HG03060 (cell line): ENCODE results near the gene NTNG2.

ENCODE experiments used
- ATAC-seq: cut with Tn5 transposase; IDR thresholded peaks from one replicate; pipeline ENCODE4 v1.9.1; 2021; ENCODE audit warnings: low read depth, moderate number of reproducible peaks; ENCODE audit not compliant: unreplicated experiment

Gene NTNG2

DNA sequence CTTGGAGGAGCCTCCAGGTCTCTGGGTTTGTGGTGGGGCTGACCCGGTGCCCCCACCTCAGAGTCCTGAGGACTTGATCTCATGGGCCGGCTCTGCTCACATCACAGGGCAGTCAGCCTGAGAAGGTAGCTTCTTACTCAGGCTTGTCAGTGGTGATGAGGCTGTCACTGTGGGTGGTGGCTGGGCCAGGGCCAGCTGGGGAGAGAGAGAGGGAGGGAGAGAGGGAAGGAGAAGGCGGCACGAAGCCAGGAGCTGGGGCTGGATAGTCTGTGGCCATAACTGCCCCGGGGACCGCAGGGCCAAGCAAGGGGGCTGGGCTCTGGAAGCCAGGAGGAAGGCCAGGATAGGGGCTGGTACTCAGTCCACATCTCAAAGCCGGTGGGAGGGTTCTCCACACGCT, 6.5 kb downstream of the NTNG2 start:
- ATAC-seq: no peak

DNA sequence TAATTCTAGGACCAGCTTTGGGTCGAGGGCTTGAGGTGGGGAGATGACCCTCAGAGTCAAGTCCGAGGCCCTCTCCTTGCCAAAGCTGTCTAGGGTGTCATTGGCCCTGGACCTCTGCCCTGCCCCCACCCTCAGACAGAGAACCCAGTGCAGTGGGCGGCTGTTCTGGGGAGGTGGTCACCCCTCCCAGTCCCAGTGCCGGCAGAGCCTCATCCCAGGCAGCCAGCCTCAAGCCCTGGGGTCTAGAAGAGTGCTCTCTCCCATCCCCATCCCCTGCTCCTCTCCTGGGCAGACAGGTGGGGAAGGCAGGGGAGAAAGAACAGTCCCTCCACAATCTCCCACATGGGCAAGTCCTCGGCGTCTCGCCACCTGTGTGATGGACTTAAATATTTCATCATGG, 7.0 kb downstream of the NTNG2 start:
- no peak for ATAC-seq

- ATAC-seq: no peak
Observed at GRCh38 chr9:132169672-132170392, 8.0 kb downstream of the NTNG2 start.

- ATAC-seq: no peak
Observed at GRCh38 chr9:132171702-132172101, 9.8 kb downstream of the NTNG2 start.

GRCh38 chr9:132172185-132172584, 10.3 kb downstream of the NTNG2 start:
- ATAC-seq: no peak

- no peak for ATAC-seq
Observed at GRCh38 chr9:132175431-132175830, 13.6 kb downstream of the NTNG2 start.

- ATAC-seq: no peak
Observed at GRCh38 chr9:132176338-132176737, 14.5 kb downstream of the NTNG2 start.

DNA sequence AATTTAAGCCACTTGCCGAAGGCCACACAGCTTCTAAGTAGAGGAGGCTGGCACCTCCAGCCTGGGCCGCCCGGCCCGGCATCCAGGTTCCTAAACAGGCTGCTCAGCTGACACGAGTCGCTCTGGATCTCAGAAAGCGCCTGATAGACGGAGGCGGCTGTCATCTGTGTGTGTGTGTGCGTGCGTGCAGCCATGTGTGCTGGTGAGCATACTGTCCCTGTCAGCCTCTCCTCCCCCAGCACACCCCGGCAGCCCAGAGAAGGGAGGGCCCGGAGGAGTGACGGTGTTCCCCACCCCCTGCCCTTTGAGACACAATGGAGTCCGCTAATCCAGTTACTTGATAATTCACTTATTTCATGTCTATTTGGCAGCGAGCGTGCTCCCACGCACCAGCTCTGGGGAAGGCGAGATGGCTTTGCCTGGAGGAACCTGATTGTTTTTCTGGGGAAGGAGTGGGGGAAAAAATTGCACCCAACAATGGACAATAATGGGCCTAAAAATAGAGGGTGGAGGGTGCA, 20.0 kb downstream of the NTNG2 start:
- ATAC-seq: no peak

DNA sequence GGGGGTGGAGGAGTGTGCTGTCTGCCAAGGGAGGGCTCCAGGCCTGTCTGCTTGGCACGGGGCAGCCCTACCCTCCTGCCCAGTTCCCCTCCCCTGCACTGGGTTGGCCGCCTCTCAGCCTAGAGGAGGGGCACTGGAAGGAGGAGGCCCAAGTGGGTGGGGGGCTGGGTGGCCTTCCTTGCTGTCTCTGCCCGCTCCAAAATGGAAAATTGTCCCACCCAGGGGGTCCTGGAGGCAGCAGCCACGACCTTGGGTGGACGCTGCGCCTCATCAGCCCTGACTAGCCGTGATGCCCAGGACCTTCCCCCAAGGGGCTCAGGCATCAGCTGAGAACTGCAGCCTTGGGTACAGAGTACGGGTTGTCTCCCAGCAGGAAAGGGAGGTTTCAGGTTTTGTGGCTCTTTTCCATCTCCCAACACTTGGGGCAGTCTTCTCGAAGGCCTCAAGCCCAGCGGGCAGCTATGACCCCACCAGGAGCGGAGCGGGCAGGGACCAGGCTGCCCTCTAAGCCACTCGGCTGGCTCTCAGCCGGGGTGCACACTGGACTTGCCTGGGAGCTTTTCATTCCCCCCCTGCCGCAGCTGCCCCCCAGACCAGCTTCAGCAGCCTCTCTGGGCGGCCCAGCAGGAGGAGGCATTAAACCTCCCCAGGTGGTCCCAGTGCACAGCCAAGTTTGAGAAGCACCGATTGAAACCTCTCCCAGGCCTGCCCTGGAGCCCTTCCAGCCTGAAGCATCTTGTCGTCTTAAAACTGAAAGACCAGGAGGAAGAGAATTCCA, 20.6 kb downstream of the NTNG2 start:
- ATAC-seq: no peak

- ATAC-seq: no peak
Observed at GRCh38 chr9:132183134-132183533, 21.3 kb downstream of the NTNG2 start.

GRCh38 chr9:132183715-132184114, 21.9 kb downstream of the NTNG2 start:
- no peak for ATAC-seq

DNA sequence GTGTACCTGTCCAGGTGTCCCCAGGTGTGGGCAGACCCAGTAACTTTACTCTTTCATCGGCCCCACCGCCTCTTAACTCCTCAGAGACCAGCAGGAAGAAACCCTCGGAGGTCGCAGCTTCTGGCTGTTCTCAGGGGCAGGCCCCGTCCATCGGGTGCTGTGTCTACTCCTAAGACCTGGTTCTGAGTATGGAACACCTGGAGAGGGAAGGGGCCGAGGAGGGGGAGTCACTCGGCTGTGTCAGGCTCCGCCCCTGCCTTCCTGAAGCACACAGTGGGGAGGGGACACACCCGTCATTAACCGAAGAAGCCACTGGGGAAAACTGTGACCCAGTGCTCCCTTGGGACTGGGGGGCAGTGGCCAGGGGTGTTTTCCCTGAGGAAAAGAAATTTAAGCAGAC, 22.3 kb downstream of the NTNG2 start:
- ATAC-seq: no peak

DNA sequence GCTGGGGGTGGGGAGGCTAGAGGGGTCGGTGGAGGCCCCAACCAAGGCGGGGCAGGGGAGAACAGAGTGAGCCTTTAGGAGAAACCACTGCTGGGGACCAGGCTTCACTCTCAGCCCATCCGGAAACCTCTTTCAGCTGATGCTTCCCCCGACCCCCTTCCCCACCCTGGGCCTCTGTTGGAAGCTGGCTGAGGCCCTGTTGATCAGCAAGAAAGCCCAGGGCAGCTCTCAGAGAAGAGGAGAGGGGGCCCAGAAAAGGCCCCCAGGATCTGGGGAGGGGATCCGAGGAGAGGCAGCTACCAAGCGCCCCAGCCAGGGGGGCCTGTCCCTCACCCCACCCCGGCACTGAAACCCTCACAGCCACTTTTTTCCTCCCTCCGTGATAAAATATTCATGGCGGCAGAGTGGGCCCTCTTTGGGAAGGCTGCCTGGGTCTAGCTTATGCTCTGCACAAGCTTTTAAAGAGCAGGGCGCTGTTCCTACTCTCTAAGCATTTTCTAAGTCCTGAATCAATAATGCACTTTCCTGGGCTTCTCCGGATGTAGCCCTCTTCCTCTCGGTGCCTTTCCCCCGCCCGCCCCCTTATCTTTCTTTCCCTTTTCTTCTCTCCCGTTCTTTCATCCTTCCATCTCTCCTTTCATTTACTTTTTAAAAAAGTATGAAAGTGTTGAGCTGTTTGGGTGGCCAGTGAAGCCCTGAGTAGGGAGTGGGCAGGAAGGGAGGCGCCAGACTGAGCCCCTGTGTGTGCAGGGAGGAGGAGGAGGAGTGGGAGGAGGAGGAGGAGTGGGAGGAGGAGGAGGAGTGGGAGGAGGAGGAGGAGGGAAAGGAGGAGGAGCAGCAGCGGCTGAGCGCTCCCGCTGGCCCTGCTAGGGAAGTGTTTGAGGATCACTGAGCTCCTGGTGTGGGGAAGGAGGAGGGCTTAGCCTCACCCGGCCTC, 23.5 kb downstream of the NTNG2 start:
- no peak for ATAC-seq

DNA sequence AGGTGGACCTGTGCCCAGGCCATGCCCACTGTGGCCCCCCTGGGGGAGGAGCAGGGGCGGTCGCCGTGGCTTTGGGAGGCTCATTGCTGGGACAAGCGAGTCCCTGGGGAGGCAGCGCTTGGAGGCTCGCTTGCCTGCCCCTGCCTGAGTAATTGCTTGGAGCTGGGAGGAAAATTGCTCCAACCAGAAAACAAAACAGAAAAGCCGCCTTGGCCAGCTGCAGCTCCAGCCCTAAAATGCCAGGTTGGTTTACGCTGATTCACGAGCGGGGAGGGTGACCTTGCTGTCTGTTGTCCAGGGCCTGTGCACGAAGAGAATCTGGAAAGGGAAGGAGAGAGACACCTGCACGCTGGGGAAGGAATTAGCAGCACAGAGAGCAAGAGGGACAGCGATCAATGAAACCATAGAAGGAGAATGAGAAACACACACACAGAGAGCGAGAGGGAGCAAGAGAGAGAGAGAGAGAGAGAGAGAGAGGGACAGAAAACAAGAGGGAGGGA, 25.3 kb downstream of the NTNG2 start:
- ATAC-seq: no peak

- ATAC-seq: no peak
Observed at GRCh38 chr9:132190966-132191365, 29.1 kb downstream of the NTNG2 start.

GRCh38 chr9:132192728-132193127, 30.9 kb downstream of the NTNG2 start:
- no peak for ATAC-seq

DNA sequence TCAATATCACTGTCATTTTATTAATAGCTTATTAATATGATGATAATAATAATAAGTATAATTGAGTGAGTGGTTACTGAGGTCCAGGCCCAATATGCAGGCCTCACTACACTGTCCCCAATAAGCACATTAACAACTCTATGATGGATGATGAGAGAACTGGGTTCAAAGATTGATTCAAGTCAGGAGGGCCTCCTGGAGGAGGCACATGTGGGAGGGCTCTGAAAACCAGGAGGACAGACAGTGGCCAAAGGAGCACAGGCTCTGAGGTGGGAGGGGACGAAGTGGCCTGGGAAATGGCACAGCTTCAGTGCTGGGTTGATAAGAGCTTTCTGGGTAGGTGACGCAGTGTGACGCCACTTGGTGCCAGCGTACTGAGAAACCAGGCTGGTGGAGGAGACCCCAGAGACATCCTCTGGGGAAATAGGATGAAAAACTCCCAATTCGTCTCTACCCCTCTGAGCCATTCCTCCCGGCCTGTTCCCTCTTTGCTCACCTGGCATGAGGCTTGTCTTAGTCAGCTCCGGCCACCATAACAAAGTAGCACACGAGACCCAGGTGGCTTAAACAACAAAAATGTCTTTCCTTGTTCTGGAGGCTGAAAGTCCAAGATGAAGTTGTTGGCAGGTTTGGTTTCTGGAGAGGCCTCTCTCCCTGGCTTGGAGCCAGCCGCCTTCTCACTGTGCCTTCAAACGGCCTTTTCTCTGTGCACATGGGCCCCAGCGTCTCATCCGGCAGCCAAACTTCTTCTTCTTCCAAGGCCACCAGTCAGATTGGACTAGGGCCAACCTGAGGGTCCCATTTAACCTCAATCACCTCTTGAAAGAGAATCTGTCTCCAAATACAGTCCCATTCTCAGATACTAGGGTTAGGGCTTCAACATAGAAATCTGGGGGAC, 31.6 kb downstream of the NTNG2 start:
- no peak for ATAC-seq

GRCh38 chr9:132194508-132194907, 32.6 kb downstream of the NTNG2 start:
- ATAC-seq: no peak

DNA sequence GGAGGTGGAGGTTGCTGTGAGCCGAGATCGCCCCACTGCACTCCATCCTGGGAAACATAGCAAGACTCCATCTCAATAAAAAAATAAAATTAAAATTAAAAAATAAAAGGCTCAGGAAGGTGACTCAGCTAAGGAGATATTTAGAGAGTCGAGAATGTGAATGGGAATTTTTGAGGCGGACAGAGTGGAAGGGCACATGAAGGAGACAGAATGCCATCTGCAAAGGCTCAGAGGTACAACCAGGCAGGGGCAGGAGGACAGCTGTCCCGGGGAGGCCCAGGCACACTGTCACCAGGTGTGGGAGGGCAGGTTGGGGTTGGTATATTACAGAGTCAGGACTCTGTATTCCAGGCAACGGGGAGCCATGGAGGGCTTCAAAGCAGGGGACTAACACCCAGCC, 35.5 kb downstream of the NTNG2 start:
- ATAC-seq: no peak
